Fibroblast of mammary gland (primary cell): Measurements from ENCODE around the gene KCNIP4.

ENCODE experiments used
- DNase-seq: peaks from one replicate; pipeline ENCODE4 v3.0.0-alpha.2; 2010; ENCODE audit warnings: low read depth
- H3K4me3 ChIP-seq: 2 replicates; pipeline ENCODE4 v1.5.1; 2011; ENCODE audit warnings: low read depth, mild to moderate bottlenecking, low read length, moderate library complexity; ENCODE audit not compliant: control insufficient read depth
- CTCF ChIP-seq: conservative IDR thresholded peaks from 2 replicates; pipeline ENCODE4 v1.5.1; 2011; ENCODE audit warnings: low read depth, low read length, inconsistent platforms; ENCODE audit not compliant: control insufficient read depth, insufficient read depth

Gene KCNIP4

GRCh38 chr4:21768349-21769310 is 179.9 kb downstream of the KCNIP4 start:
- TF ChIP-seq CTCF, result peak; percentile 80

GRCh38 chr4:21765810-21766407 is 182.7 kb downstream of the KCNIP4 start:
- TF ChIP-seq CTCF, result peak; percentile 95
- H3K4me3 ChIP-seq, result no peak overlapping the region
- peak; percentile 57 for DNase-seq

More at GRCh38 chr4:21768349-21769310, 179.9 kb downstream of the KCNIP4 start:
- peak; percentile 57 for DNase-seq
- H3K4me3 ChIP-seq, result no peak overlapping the region

- TF ChIP-seq CTCF, result no peak
- DNase-seq, result no peak
- H3K4me3 ChIP-seq, result no peak overlapping the region
These were observed 184.7 kb downstream of the KCNIP4 start for GRCh38 chr4:21763855-21764254.

- DNase-seq, result no peak
- no peak overlapping the region for H3K4me3 ChIP-seq
- no peak for TF ChIP-seq CTCF
These were observed 191.3 kb downstream of the KCNIP4 start for GRCh38 chr4:21757248-21757647.

GRCh38 chr4:21753084-21753760 is 195.3 kb downstream of the KCNIP4 start:
- DNase-seq, result no peak
- no peak overlapping the region for H3K4me3 ChIP-seq
- TF ChIP-seq CTCF, result no peak

GRCh38 chr4:21752616-21753015 is 196.0 kb downstream of the KCNIP4 start:
- no peak for TF ChIP-seq CTCF
- DNase-seq, result no peak
- no peak overlapping the region for H3K4me3 ChIP-seq
